Muscle of leg (tissue), 11 donors: ENCODE measurements around the gene SNX21. TPM values are rescaled to one million over a fixed set of nuclear protein-coding genes. Genes with fewer than 3 reads are reported as not detected.
"Not testable (repeated sequence)": the region's sequence is repeated elsewhere in the genome, so short reads cannot be mapped to it uniquely, and the experiment has no call there.

Source experiments
- DNase-seq: peaks from one replicate; pipeline ENCODE4 v3.0.0; 2013
- H3K27ac ChIP-seq: one replicate; pipeline ENCODE4 v1.5.1; 2013; ENCODE audit warnings: mild to moderate bottlenecking, low read length, control low read depth
- H3K27me3 ChIP-seq: one replicate; pipeline ENCODE4 v1.6.1; 2013; ENCODE audit warnings: low read length; ENCODE audit not compliant: control insufficient read depth, insufficient read depth
- H3K36me3 ChIP-seq: one replicate; pipeline ENCODE4 v1.6.1; 2013; ENCODE audit warnings: low read length; ENCODE audit not compliant: control insufficient read depth, insufficient read depth
- H3K4me1 ChIP-seq: one replicate; pipeline ENCODE4 v1.6.1; 2013; ENCODE audit warnings: low read length; ENCODE audit not compliant: control insufficient read depth, insufficient read depth
- H3K4me3 ChIP-seq: one replicate; pipeline ENCODE4 v1.5.1; 2013; ENCODE audit warnings: low read length, control low read depth
- H3K9me3 ChIP-seq: replicated peaks from 2 replicates; pipeline ENCODE4 v1.6.1; 2013; ENCODE audit warnings: low read depth, low read length; ENCODE audit not compliant: control insufficient read depth
- WGBS: methylation state at CpG from one replicate; pipeline ENCODE4 v1.1.5; 2013; ENCODE audit warnings: missing lambda C conversion rate; ENCODE audit not compliant: insufficient coverage; 5-methylcytosine and 5-hydroxymethylcytosine counted together
- polyA plus RNA-seq, 8 donors: library from polyadenylated mRNA; unstranded; fragments of 120-200 nt; gene quantifications; one replicate each; pipeline versions ENCODE4 v1.2.1 to v1.2.3, GENCODE V29; 2013; ENCODE audit warnings: inconsistent platforms in 1 of 8, low replicate concordance in 1 of 8; ENCODE audit not compliant: insufficient read length in 8 of 8, insufficient read depth in 1 of 8
- total RNA-seq: library from RNA; stranded (reverse); fragments of 120-200 nt; gene quantifications from one replicate; pipeline ENCODE4 v1.2.4, GENCODE V29; 2013

The SNX21 gene
- total and polyA plus RNA-seq, 9 donors = 20.0 to 29.5 (median 22.2) TPM

DNA sequence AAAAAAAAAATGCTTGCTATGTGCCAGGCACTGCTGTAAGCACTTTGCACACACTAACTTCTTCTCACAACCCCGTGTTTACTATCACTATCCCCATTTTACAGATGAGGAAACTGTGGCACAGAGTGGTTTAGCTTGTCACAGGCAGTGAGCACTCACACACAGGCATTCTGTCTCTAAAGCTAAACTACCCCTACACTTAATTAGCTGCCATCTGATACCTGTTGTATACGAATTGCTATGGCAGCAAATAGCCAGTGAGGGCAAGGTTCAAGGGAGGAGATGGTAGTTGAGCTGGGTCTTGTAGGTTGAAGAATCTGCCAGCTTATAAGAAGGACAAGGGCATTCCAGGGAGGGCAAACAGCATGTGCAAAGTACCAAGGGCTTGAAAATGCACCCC is 11.7 kb upstream of the SNX21 start:
- Histone ChIP-seq H3K4me3 (no peak overlapping the region), H3K36me3 (peaks cover 50% of the 10 kb centered on the region), H3K27me3 (peaks cover 24% of the 10 kb centered on the region), H3K4me1 (peaks cover 27% of the 10 kb centered on the region), H3K9me3 (no peaks in the 10 kb centered on the region), H3K27ac (no peak overlapping the region)
- DNase-seq = no peak
- WGBS = 60% methylated on average over 1 of the region's 2 CpGs

DNA sequence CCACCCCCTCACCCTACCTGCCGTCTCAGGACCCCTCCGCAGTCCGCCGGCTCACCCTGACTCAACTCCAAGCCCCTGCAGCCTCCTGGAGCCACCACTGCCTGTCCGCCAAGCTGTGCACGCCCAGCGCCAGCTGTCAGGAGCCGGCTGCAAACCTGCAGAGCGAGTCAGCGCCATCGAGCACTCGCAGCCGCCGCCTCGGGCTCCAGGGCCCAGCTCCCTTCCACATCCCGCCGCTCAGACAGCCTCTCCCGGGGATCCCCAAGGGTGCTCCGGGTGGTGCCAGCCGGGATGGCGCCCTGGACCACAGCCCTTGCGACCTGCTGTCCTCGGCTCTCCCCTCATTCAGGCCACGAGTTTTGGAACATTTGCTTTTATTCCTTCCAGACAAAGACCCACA is 10.7 kb upstream of the SNX21 start:
- WGBS = 5% methylated on average over 24 of the region's 24 CpGs
- H3K4me3 ChIP-seq = peak overlapping the region; percentile 57
- H3K9me3 ChIP-seq = no peaks in the 10 kb centered on the region
- H3K27me3 ChIP-seq = peaks cover 24% of the 10 kb centered on the region
- peak overlapping the region; percentile 71 for H3K27ac ChIP-seq
- DNase-seq = no peak
- H3K36me3 ChIP-seq = peaks cover 44% of the 10 kb centered on the region
- H3K4me1 ChIP-seq = peaks cover 31% of the 10 kb centered on the region

DNA sequence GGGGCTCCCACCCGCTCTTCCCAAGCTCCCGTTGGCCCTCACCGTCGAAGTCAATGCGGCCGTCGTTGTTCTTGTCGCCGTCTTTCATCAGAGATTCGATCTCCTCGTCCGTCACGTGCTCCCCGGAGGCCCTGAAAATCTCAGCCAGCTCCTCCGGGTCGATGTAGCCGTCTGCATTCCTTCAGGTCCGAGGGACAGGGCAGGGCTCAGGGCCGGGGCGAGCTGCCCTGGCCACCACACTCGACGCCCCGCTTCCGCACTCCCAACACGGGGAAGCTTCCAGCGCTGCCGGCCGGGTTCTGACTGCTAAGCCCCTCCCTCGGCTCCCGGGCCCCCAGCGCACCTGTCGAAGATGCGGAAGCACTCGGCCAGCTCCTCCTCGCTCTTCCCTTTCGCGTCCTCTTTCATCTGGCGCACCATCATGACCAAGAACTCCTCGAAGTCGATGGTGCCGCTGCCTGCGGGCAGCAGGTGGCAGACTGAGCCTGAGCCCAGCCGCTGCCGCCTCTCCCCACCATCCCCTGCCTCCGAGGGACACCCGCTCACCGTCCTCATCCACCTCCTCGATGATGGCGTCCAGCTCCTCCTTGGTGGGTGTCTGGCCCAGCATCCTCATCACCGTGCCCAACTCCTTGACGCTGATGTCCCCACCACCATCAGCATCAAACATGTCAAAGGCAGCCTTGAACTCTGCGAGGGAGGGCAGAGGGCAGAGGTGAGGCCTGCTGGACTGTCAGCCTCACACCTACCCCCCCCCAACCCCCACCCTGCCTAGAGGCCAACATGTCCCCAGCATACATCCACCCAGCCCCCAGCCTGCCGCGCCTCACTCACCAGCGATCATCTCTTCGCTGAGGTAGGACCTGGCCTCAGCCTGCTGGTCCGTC is 9.4 kb upstream of the SNX21 start:
- Histone ChIP-seq H3K27ac (peak overlapping the region; percentile 96), H3K9me3 (no peaks in the 10 kb centered on the region), H3K4me3 (peak overlapping the region; percentile 57), H3K27me3 (peaks cover 24% of the 10 kb centered on the region), H3K36me3 (peaks cover 36% of the 10 kb centered on the region), H3K4me1 (peaks cover 44% of the 10 kb centered on the region)
- DNase-seq = peak; percentile 50
- 16% methylated on average over 55 of the region's 57 CpGs for WGBS

DNA sequence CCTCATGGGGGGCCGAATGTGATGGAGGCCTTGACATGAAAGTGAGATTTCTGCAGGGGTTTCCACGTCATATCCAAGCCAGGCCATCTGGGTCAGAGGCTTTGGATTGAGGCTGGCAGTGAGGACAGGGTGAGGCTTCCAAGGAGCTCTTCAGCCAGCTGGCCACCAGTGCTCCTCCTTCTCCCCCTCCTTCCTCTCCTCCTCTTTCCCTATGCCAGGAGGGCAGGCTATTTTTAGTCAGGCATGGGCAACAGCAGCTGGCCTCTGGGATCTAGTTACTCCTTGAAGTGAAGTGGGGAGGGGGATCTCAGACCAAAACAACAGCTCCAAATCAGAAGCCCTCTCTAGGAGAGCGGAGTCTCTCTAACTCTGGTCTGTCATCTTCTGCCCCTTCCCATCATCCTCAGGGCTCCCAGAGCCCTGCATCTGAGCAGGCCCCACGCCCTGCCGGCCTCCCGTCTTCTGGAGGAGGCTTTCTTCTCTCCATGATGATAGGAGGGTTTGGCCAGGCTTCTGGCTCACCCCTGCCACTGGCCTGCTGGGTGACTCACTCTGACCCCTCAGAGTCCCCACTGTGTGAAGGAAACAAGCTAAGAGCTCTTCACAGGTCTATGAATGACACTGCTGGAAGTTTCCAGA is 7.1 kb upstream of the SNX21 start:
- peak; percentile 86 for DNase-seq
- peak overlapping the region; percentile 57 for H3K4me3 ChIP-seq

DNA sequence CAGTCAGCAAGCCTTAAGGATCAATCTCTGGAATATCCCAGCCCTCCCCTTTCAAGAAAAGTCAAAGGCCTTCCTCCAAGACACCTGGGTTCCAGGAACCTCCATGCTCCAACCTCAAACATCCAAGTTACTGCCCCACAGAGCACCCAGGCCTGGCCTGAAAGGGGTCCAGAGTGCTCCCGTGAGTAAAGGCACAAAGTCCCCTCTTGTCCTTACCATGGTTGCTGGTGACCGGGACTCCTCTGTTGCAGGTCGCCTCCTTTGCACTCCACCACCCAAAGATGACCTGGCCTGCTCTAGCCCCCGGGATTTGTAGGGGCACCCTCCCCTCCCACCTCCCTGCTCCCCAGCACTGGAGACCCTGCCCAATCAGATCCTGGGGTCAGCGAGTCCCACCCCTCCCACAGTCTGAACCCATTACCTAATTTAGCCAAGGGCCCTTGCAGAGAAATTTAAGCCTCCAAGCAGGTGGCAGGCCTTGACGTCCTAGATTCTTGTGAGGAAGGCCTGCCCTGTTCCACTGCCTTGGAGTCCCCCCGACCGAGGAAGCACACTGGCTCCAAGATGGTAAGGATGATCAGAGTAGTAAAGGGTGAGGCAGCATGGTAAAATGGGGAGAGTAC is 6.5 kb upstream of the SNX21 start, which contains the start of gene TNNC2:
Gene TNNC2 (minus strand): TSS at position 283 of the 623 bp plus-strand sequence. CDS start 64 bp downstream, at position 219.
- H3K4me1 ChIP-seq = peaks cover 51% of the 10 kb centered on the region
- peak within 1 kb of the TSS; percentile 96 for H3K27ac ChIP-seq
- peaks cover 22% of the 10 kb centered on the region for H3K27me3 ChIP-seq
- H3K36me3 ChIP-seq = peaks cover 24% of the 10 kb centered on the region
- 79% methylated on average over 7 of the region's 8 CpGs for WGBS
- DNase-seq = peak; percentile 82
- H3K9me3 ChIP-seq = no peaks in the 10 kb centered on the region
- H3K4me3 ChIP-seq = peak within 1 kb of the TSS; percentile 57

More for the DNA sequence above, 7.1 kb upstream of the SNX21 start:
- WGBS = 33% methylated on average over 1 of the region's 6 CpGs
- peak overlapping the region; percentile 96 for H3K27ac ChIP-seq
- H3K36me3 ChIP-seq = peaks cover 27% of the 10 kb centered on the region
- H3K27me3 ChIP-seq = peaks cover 24% of the 10 kb centered on the region
- H3K9me3 ChIP-seq = no peaks in the 10 kb centered on the region
- H3K4me1 ChIP-seq = peaks cover 51% of the 10 kb centered on the region

DNA sequence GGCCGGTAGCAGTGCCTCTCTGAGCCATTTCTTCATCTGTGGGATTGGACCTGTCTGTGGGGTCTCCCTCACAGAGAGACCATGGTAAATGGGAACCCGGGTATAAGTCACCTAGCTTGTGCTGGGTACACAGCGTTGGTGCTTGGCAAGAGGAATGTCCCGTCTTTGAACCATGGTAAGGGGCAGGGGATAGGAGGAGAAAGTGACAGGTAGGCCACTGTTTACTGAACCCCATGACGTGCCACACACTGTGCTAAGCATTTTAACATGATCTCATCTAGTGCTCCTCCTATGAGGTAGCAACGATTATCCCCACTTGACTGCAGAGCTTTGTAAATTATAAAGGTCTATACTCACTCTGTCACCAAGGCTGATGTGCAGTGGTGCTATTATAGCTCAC is 5.9 kb upstream of the SNX21 start:
- H3K27me3 ChIP-seq = peaks cover 17% of the 10 kb centered on the region
- no peaks in the 10 kb centered on the region for H3K9me3 ChIP-seq
- peak overlapping the region; percentile 48 for H3K4me3 ChIP-seq
- H3K4me1 ChIP-seq = peaks cover 51% of the 10 kb centered on the region
- peak overlapping the region; percentile 96 for H3K27ac ChIP-seq
- DNase-seq = no peak
- WGBS = 84% methylated on average over 3 of the region's 6 CpGs
- peaks cover 18% of the 10 kb centered on the region for H3K36me3 ChIP-seq

DNA sequence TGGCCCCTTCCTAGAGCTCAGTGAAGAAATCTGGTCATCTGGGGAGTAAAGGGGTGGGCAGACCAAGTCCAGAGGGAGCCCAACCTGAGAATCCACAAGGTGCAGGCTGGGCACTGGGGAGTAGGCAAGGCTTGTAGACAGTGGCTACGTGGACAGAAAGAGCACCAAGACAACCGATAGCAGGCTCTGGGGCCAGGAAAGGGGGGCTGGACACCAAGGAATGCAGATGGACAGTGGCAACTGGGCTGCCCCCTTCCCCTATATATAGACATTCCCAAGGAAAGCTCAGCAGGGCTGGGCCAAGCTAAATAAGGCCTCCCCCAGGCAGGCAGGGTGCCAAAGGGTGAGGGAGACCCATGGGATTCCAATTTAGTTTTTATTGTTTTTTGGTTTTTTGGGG is 5.0 kb upstream of the SNX21 start:
- peak; percentile 87 for DNase-seq
- Histone ChIP-seq H3K36me3 (peaks cover 9% of the 10 kb centered on the region), H3K9me3 (no peaks in the 10 kb centered on the region), H3K4me1 (peaks cover 52% of the 10 kb centered on the region), H3K27me3 (peaks cover 8% of the 10 kb centered on the region), H3K4me3 (no peak overlapping the region), H3K27ac (peak overlapping the region; percentile 96)
- 73% methylated on average over 2 of the region's 2 CpGs for WGBS

DNA sequence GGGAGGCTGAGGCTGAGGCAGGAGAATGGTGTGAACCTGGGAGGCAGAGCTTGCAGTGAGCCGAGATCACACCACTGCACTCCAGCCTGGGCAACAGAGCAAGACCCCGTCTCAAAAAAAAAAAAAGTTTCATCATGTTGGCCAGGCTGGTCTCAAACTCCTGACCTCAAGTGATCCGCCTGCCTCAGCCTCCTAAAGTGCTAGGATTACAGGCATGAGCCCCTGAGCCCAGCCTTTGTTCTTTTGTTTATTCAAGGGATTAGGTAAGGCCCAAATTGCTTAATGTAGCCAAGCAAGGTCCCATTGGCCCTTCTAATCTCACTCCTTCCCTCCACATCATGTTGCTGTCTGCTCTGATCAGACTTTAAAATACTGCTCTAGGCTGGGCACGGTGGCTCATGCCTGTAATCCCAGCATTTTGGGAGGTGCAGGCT is 3.9 kb upstream of the SNX21 start:
- DNase-seq, H3K9me3 ChIP-seq, H3K27ac ChIP-seq, H3K27me3 ChIP-seq, H3K36me3 ChIP-seq, H3K4me3 ChIP-seq: not testable (repeated sequence)
- H3K4me1 ChIP-seq = peaks cover 49% of the 10 kb centered on the region
- 100% methylated on average over 1 of the region's 4 CpGs for WGBS

DNA sequence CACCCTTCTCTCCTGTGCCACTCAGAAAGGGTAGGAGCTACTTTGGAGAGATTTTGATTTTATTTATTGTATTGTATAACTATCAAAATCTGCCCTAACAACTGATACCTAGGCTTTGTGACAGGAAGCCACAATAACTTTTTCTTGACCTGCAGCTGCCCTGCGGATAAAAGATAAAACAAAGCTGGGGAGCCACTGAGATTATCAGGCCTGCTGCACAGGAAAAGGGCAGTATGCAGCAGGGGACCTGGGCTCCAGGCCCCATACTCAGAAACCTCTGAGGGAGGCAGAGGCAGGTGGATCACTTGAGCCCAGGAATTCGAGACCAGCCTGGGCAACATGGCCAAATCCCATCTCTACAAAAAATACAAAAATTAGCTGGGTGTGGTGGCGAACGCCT is 980 bp upstream of the SNX21 start:
- Histone ChIP-seq H3K27me3 (no peaks in the 10 kb centered on the region), H3K9me3 (no peaks in the 10 kb centered on the region), H3K4me3 (no peak overlapping the region), H3K4me1 (peaks cover 53% of the 10 kb centered on the region), H3K27ac (peak overlapping the region; percentile 94), H3K36me3 (peaks cover 20% of the 10 kb centered on the region)
- no peak for DNase-seq
- WGBS = 60% methylated on average over 1 of the region's 4 CpGs
